Effector CD4-positive, alpha-beta T cell (primary cell): Measurements from ENCODE around the gene TNNT1.
"Not testable (repeated sequence)": the region's sequence is repeated elsewhere in the genome, so short reads cannot be mapped to it uniquely, and the experiment has no call there.

ENCODE experiments used
- DNase-seq: peaks from one replicate; pipeline ENCODE4 v3.0.0-alpha.2; 2020

The TNNT1 gene

DNA sequence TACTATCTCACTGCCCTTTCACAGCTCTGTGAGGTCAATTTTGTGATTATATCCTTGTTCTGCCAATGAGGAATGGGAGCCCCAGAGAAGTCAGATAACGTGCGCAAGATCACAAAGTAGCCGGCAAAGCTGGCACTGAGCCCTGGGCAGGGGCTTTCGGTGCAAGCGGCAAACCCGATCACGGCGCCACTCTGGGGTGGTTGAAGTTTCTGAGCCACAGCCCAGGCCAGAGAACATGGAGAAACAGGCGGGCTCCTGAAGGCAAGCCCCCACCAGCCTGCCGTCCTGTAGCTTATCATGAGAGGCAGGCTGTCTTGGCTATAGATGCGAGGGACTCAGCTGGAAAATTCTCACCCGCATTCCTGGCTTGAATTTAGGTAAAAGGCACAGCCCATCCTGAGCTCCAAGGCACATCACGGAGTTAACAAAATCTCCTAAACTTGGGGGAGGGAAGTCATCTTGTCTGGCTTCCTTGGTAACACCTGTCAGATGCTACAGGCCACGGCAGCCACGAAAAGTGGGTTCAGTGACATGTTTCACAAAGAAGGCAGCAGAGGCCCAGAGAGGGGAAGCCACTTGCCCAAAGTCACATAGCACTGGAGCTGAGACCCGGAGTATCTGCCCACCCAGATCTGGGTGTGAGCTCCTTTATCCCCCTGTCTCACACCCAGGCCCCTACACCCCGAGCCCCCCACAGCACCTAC, 12.5 kb downstream of the TNNT1 start:
- no peak for DNase-seq

DNA sequence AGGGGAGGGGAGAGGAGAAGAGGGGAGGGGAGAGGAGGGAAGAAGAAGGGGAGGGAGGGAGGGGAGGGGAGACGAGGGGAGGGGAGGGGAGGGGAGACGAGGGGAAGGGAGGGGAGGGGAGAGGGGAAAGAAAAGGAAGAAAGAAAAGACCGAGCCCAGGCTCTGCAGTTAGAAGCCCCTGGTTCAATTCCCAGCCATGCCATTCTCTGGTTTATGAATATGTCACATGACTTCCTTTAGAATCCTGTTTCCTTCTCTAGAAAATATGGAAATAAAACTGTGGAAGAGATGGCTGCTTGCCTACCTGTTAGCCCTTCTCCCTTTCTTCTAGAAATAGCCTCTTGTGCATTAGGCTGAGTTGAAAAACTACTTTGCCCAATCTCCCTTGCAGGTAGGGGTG, 14.3 kb downstream of the TNNT1 start:
- DNase-seq: no peak

DNA sequence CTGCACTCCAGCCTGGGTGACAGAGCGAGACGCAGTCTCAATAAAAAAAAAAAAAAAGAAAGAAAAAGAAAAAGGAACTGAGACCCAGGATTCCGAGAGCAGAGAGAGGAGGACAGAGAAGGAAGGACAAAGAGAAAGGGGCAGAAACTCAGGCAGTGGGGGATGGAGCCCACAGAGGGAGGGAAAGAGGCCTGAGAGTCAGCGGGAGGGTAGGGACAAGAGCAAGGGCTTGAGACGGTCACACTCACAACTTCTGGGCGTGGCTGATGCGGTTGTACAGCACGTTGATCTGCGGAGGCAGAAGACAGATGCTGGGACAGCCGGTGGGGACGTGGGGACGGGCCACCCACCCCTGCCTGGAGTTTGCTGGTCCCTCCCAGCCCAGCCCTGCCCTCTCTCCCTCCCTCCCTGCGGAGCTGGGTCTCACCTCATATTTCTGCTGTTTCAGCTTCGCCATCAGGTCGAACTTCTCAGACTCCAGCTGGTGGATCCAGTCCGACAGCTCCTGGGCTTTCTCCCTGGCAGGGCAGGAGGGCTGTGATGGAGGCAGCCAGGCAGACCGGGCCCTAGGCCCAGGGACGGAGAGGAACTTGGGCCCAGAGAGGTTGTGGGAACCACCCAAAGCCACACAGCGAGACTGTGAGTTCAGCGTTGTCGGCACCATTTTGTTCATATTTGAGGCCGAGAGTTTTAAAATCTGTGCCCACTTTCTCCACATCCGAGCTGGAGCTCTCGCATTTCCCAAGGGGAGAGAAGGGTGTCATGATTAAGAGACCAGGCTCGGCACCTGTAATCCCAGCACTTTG, 15.2 kb downstream of the TNNT1 start:
- no peak for DNase-seq

DNA sequence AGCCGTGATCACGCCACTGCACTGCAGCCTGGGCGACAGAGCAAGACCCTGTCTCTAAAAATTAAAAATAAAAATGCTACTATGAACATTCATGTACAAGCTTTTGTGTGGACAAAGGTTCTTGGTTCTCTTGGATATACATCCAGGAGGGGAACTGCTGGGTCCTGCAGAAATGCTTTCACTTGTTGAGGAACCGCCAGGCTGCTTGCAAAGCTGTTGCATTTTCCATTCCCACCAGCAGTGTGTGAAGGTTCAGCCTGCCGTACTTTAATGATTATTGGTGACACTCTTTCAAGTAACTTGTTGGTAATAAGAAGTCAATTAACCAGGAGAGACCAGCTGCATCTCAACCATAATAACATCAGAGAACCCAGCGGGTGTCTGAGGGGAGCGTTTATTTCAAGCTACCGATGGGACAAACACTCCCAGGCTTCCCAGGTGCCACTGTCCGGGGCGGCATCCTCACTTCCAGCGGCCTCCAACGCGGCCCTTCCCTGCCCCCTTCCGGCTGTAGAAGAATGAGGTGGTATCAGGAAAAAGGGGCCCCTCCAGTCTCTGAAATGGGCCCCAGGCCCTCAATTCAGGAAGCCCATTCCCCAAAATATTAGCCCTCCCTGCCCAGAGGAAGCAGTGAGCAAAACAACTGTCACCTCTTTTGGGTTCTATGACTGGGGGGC, 16.4 kb downstream of the TNNT1 start:
- no peak for DNase-seq

DNA sequence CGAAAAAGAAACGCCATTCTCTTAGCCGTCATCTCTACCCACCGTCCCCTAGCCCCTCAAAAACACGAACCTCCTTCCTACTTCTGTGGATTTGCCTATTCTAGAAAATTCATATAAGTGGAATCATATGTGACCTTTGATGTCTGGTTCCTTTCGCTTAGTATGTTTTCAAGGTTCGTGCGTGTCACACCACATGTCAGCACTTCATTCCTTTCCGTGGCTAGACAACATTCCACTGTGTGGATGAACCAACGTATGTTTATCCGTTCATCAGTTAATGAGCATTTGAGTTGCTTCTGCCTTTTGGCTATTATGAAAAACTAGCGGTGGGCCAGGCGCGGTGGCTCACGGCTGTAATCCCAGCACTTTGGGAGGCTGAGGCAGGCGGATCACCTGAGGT, 17.6 kb downstream of the TNNT1 start:
- DNase-seq: no peak

DNA sequence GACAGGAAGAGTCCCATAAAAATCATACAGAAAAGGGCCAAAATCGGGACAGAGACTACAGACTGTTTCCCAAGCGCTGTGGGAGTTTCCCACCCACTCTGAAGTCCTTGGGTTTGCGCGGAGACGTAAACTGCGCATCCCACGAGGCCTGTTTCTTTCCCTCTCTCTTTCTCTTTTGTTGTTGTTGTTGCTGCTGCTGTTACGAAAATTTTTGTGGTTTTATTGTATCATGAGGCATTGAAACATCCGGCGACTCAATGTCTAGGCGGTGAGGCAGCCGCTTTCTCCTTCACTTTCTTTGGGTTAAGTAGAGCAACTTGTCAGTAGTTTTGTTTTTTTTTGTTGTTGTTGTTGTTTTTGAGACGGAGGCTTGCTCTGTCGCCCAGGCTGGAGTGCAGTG, 30.0 kb downstream of the TNNT1 start:
- no peak for DNase-seq

DNA sequence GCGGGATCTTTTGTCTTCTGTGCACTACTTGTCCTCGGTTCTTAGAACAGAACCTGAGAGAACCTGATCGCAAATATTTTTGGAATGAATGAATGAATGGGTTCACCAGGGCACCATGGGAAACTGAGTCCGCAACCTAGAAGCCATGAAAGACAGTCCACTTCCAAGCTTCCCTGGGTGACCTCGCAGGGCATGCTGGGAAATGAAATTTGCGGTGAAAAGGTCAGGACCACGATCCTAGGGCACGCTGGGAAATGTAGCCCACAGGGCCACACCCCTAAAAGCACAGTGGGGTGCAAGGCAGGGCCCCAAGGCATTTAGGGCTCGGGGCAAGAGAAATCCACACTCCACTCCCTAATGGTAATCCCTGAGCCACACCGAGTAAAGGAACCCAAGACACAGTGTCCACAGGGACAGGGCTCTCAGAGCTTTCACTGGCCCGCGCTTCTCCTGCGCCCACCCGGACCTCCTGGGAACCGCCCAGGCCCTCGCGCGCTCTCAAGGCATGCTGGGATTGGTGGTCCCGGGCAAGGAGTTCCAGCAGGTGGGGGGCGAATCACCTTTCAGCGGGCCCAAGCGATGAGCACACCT, 30.5 kb downstream of the TNNT1 start:
- no peak for DNase-seq

DNA sequence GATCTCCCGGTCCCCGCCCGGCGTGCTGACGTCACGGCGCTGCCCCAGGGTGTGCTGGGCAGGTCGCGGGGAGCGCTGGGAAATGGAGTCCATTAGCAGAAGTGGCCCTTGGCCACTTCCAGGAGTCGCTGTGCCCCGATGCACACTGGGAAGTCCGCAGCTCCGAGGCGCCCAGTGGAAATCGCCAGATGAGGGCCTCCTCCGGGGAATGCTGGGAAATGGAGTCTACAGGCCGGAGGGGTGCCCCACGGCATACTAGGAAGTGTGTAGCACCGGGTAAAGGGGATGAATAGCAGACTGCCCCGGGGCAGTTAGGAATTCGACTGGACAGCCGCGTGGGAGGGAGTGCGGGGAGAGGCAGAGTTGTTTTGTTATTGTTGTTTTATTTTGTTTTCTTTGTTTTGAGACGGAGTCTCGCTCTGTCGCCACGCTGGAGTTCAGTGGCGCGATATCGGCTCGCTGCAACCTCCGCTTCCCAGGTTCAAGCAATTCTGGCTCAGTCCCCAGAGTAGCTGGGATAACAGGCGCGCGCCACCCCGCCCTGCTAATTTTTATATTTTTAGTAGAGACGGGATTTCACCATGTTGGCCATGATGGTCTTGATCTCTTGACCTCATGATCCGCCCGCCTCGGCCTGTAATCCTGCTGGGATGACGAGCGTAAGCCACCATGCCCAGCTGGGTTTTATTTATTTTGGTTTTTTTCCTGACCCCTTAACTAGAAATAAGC, 31.2 kb downstream of the TNNT1 start:
- DNase-seq: peak; percentile 94

DNA sequence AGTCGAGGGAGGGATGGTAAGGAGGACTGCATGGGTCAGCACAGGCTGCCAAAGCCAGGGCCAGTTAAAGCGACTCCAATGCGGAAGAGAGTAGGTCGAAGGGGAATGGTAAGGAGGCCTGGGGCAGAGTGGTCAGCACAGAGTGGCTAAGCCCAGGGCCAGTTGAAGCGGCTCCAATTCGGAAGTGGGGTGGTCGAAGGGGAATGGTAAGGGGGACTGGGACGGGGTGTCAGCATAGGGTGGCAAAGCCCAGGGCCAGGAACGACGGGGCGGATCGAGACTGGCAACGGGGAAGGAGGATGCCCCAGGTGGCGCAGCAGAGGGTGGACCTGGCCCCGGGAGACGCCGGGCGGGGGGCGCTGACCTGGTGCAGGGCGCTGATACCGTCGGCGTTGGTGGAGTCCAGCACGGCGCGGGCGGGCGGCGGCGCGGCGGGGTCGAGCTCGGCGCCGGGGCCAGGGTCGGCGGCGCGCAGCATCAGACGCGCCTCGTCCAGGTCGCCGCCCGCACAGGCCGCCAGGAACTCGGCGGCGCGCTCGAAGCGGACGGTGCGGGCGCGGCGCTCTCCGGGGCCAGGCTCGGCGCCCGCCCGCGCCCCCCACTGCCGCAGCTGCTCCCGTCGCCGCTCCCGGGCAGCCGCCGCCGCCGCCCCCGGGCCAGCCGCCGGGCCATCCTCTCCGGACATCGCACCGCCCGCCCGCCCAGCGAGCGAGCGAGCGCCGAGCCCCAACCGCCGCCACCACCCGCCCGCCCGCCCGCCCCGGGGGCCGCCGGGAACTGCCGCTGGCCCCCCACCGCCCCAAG, 31.9 kb downstream of the TNNT1 start, which contains the start of gene PPP1R12C:
Gene PPP1R12C, minus strand, starts transcription at position 779 of the 804 bp plus-strand sequence. Its CDS starts 94 bp downstream, at position 685.
- DNase-seq: no peak

DNA sequence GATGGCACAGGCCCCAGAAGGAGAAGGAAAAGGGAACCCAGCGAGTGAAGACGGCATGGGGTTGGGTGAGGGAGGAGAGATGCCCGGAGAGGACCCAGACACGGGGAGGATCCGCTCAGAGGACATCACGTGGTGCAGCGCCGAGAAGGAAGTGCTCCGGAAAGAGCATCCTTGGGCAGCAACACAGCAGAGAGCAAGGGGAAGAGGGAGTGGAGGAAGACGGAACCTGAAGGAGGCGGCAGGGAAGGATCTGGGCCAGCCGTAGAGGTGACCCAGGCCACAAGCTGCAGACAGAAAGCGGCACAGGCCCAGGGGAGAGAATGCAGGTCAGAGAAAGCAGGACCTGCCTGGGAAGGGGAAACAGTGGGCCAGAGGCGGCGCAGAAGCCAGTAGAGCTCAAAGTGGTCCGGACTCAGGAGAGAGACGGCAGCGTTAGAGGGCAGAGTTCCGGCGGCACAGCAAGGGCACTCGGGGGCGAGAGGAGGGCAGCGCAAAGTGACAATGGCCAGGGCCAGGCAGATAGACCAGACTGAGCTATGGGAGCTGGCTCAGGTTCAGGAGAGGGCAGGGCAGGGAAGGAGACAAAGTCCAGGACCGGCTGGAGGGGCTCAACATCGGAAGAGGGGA, 32.7 kb downstream of the TNNT1 start:
- peak; percentile 34 for DNase-seq

DNA sequence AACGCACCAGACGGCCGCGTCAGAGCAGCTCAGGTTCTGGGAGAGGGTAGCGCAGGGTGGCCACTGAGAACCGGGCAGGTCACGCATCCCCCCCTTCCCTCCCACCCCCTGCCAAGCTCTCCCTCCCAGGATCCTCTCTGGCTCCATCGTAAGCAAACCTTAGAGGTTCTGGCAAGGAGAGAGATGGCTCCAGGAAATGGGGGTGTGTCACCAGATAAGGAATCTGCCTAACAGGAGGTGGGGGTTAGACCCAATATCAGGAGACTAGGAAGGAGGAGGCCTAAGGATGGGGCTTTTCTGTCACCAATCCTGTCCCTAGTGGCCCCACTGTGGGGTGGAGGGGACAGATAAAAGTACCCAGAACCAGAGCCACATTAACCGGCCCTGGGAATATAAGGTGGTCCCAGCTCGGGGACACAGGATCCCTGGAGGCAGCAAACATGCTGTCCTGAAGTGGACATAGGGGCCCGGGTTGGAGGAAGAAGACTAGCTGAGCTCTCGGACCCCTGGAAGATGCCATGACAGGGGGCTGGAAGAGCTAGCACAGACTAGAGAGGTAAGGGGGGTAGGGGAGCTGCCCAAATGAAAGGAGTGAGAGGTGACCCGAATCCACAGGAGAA, 33.5 kb downstream of the TNNT1 start:
- DNase-seq: no peak

DNA sequence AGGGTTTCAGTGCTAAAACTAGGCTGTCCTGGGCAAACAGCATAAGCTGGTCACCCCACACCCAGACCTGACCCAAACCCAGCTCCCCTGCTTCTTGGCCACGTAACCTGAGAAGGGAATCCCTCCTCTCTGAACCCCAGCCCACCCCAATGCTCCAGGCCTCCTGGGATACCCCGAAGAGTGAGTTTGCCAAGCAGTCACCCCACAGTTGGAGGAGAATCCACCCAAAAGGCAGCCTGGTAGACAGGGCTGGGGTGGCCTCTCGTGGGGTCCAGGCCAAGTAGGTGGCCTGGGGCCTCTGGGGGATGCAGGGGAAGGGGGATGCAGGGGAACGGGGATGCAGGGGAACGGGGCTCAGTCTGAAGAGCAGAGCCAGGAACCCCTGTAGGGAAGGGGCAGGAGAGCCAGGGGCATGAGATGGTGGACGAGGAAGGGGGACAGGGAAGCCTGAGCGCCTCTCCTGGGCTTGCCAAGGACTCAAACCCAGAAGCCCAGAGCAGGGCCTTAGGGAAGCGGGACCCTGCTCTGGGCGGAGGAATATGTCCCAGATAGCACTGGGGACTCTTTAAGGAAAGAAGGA, 34.4 kb downstream of the TNNT1 start:
- no peak for DNase-seq

DNA sequence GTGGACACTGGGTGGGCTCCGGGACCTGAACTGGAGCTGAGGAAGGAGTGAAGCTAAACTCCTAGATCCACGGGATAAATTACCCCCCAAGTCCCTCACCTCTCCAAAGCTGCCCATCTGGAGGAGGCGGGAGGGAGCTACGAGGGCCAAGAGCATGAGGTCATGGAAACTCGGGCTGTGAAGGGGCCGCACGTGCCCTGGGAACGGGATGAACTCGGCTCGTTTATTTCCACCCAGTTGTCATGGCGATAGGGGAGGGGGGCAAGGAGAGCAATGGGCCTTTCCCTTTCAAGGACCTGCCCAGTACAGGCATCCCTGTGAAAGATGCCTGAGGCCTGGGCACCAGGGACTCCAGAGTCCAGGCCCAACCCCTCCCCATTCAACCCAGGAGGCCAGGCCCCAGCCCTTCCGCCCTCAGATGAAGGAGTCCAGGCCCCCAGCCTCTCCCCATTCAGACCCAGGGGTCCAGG, 35.4 kb downstream of the TNNT1 start:
- no peak for DNase-seq

DNA sequence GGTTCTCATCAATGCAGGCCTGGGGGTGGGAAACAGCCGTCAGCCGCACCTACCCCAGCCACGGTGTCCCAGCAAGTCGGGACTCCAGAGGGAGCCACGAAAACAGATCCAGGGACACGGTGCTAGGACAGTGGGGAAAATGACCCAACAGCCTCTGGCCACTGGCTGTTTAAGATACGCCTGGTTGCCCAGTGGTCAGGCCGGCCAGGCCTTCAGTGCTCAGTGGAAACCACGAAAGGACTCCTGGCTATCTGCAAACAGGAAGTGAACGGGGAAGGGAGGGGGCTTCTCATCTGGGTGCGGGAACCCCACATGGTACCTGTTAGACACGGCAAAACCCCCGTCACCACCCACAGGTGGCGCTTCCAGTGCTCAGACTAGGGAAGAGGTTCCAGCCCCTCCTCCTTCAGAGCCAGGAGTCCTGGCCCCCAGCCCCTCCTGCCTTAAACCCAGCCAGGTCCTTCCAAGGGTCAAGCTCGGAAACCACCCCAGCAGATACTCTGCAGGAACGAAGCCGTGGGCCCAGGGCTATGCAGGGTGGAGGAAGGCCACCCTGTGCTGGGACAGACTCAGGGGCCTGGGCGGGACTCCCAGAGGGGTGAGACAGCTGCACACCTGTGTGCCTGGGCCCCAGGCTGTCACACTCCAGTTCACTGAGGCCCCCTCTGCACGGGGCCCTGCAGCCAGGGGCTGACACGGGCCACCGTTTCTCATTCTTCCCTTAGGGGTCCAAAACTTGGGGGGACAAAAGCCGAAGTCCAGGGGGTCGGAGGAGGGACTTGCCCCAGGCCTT, 36.0 kb downstream of the TNNT1 start:
- no peak for DNase-seq

DNA sequence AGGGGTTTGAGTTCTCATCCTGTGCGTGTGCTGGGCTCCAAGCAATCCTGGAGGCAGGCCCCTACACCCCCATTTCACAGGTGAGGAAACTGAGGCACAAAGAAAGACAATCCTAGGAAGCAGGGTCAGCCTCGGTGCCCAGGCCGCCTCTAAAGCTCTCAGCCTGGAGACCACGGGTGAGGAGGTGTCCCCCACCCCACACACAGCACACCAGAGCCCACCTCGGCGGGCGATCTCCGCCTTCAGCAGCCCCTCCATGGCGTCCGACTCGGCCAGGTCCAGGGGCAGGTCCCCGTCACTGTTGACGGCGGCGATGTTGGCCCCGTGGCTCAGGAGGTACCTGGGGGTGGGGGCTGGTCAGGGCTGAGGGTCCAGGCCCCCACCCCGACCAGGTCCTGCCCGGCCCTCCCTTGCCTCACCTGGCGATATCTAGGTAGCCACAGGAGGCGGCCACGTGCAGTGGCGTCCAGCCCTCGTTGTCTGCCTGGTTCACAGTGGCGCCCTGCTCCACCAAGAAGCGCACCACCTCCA, 36.7 kb downstream of the TNNT1 start:
- no peak for DNase-seq

DNA sequence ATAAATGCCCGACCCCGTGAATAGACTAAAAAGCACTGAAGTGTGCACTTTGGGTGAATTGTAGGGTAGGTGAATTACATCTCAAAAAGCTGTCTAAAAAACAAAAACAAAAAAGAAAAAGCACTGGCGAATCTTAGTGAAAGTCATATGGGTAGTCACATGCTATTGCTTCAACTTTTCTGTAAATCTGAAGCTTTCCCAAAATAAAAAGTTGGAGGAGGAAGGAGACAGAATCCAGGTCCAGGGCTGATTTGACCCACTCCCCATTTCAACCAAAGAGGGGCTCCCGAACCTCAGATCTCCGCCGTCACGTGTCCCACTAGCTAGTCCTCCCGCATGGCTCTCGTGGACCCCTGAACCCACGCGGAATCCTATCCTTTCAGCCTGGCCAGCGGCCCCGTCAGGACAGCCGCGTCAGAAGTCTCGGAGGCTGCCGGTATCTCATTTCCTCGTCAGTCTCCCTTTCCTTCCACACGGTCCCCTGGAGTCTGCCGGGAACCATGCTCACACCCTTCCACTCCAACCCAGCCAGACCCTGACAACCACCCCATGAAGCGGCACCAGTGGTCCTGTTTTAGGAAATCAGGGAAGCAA, 37.7 kb downstream of the TNNT1 start:
- DNase-seq: no peak

DNA sequence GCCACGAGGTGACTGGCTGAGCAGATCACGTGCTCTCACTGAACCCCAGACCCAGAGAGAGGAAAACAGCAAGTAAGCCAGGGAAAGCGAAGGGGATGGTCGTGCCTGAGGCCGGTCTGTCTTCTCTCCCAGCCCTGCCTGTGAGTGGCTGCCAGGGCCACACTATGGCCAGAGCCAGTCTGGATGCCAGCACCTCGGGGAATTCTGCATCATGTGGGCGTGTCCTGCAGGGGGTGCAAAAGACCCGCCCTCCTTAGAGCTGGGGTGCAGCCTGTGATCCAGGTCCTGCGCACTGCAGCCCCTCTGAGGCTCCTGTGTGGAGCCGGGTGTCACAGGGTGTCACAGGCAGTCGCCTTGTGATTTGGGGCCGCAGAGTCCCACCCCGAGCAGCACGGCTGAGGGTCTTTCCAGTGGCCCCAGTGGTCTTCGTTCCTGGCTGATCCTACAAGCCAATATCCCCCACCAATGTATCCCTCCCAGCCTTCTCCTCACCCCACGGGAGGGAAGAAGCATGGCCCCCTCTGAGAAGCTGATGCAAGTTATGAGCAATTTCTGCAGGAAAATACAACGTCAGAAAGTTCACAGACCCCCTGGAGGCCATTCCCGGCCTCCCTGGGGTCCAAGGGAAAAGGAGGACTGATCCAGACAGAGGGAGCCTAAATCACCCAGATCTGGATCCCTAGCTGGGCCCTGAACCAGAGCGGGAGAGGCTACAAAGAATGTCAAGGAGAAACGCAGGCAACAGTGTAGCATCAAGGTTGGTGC, 39.3 kb downstream of the TNNT1 start:
- DNase-seq: no peak

DNA sequence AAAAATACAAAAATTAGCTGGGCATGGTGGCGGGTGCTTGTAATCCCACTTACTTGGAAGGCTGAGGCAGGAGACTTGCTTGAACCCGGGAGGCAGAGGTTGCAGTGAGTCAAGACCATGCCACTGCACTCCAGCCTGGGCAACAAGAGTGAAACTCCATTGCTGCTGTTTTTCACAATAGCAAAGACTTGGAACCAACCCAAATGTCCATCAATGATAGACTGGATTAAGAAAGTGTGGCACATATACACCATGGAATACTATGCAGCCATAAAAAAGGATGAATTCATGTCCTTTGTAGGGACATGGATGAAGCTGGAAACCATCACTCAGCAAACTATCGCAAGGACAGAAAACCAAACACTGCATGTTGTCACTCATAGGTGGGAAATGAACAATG, 41.8 kb downstream of the TNNT1 start:
- not testable (repeated sequence) for DNase-seq
